ES-I3 (cell line): Measurements from ENCODE around the gene CLIP2.

Experiments
- H3K36me3 ChIP-seq: 2 replicates; pipeline ENCODE4 v1.6.1; 2013; ENCODE audit warnings: mild to moderate bottlenecking, low read length, control low read depth, moderate library complexity; ENCODE audit not compliant: insufficient read depth
- H3K4me1 ChIP-seq: 2 replicates; pipeline ENCODE4 v1.6.1; 2013; ENCODE audit warnings: mild to moderate bottlenecking, control low read depth, low read length; ENCODE audit not compliant: insufficient read depth
- H3K9ac ChIP-seq: 2 replicates; pipeline ENCODE4 v1.6.1; 2013; ENCODE audit warnings: low read depth, mild to moderate bottlenecking, low read length, moderate library complexity
- H3K9me3 ChIP-seq: 2 replicates; pipeline ENCODE4 v1.6.1; 2013; ENCODE audit warnings: mild to moderate bottlenecking, low read length, moderate library complexity; ENCODE audit not compliant: control insufficient read depth, insufficient read depth

The CLIP2 gene

DNA sequence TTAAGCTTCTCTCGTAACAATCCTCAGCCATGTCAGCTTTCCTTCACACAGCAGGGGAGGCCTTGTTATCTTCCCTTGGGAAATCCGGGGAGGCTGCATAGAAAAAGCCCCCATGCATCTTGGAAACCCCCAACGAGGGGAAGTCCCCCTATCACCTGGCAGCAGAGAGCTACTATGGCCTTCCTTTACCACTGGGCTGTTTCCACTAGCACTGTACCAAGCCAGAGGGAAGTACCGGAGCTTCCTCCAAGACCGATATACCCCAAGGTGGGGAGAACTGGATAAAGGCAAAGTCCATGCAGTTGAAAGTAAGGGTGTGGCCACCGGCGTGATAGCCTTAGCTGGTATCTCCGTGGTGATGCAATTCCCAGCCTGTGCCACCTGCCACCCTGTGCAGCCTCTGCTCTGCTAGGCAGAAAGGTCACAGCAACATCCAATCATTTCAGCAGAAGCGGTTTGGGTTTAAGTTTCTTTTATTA lies 4.4 kb upstream of the CLIP2 start:
- Histone ChIP-seq H3K36me3 (no peaks in the 10 kb centered on the region), H3K9me3 (no peaks in the 10 kb centered on the region), H3K9ac (no peak overlapping the region), H3K4me1 (peaks cover 30% of the 10 kb centered on the region)

DNA sequence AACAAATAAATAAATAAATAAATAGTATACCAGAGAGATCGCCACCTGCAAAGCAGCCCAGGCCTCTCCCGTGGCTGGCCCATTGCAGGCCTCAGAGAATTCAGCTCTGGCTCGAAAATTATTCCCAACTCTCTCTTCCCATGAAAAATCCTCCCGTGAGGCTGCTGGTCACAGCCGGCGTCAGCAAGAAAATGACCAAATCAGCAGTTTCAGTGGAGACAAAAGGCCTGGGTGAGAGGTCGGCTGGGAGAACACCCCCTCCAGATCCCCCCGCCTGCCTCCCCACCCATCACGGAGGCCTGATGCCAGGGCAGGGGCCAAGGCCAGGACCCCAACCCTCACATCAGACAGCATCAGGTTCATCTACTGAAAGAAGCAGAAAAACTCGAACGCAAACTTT lies 3.1 kb upstream of the CLIP2 start:
- Histone ChIP-seq H3K9me3 (no peaks in the 10 kb centered on the region), H3K4me1 (peaks cover 23% of the 10 kb centered on the region), H3K36me3 (no peaks in the 10 kb centered on the region)

GRCh38 chr7:74287303-74288033 lies 1.7 kb upstream of the CLIP2 start:
- Histone ChIP-seq H3K36me3 (no peaks in the 10 kb centered on the region), H3K9ac (no peak overlapping the region), H3K4me1 (peaks cover 20% of the 10 kb centered on the region), H3K9me3 (no peaks in the 10 kb centered on the region)

More for the DNA sequence above, 3.1 kb upstream of the CLIP2 start:
- H3K9ac ChIP-seq: no peak overlapping the region

GRCh38 chr7:74288034-74288881 lies 949 bp upstream of the CLIP2 start:
- H3K4me1 ChIP-seq: peaks cover 20% of the 10 kb centered on the region
- H3K36me3 ChIP-seq: no peaks in the 10 kb centered on the region
- H3K9me3 ChIP-seq: no peaks in the 10 kb centered on the region
- peak overlapping the region; percentile 76; the same call in 1 of the 2 replicates for H3K9ac ChIP-seq

DNA sequence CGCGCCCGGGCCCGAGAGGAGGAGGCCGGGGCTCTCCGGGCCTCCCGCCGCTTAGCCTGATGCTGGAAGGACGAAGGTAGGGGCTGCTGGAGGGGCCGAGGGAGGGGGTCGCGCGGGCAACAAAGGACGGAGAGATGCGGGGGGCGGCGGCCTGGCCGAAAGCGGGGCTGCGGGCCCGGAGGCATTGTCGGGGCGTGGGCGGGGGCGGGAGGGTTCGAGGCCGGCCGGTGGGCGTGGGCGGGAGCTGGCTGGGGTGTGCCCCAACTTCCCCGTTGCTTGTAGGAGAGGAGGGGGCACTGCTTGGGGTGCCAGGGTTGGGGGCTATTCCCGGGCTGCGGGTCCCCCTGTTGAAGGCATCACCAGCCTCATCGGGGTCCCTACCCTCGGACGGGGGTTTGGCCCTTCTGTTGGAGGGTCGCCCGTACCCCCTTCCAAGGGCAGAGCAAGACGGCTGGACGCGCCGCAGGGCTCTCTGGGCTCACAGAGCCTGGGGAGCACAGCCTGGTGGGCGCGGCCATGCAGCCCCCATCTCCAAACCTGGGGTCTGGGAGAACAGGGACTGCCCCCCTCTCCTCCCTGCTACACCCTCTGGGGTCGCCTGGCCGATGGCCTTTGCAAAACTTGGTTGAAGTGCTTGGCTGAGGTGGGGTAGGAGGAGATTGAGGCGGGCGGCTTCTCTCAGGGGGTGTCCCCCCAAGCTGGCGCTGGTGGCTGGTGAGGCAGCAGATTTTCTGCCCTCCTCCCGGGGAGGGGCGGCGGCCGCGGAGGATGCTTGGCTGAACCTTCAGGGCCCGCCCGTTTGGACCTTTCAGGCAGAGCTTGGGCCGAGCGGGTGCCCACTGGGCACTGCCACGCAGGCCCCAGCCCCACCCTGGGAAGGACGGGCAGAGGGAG lies 699 bp downstream of the CLIP2 start:
- H3K9me3 ChIP-seq: no peaks in the 10 kb centered on the region
- H3K9ac ChIP-seq: peak overlapping the region; percentile 82
- no peaks in the 10 kb centered on the region for H3K36me3 ChIP-seq
- H3K4me1 ChIP-seq: peaks cover 28% of the 10 kb centered on the region

- Histone ChIP-seq H3K9me3 (no peaks in the 10 kb centered on the region), H3K4me1 (peaks cover 26% of the 10 kb centered on the region), H3K9ac (peak overlapping the region; percentile 82), H3K36me3 (no peaks in the 10 kb centered on the region)
Observed at GRCh38 chr7:74290553-74290950, 1.3 kb downstream of the CLIP2 start.

DNA sequence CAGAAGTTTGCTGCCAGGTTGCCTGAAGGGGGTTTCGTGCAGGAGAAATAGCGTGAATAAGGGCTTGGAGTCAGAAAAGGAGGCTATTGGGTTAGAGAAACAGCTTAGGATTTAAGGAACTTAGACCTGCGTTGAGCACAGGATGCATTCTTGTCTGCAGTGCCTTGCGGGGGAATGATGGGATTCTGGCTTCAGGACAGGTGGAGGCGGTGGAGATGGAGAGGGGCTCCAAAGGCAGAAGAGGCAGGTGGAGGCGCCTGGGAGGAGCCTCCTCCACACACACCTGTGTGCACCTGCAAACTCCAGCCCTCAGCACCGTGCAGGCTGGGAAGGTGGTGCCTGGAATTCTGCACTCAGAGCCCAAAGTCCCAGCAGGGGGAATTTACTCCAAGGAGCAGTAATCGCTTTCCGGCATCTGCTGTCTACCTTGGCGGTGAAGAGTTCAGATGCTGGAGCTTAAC lies 1.8 kb downstream of the CLIP2 start:
- Histone ChIP-seq H3K4me1 (peaks cover 26% of the 10 kb centered on the region), H3K36me3 (no peaks in the 10 kb centered on the region), H3K9me3 (no peaks in the 10 kb centered on the region), H3K9ac (peak overlapping the region; percentile 82; the same call in 1 of the 2 replicates)

DNA sequence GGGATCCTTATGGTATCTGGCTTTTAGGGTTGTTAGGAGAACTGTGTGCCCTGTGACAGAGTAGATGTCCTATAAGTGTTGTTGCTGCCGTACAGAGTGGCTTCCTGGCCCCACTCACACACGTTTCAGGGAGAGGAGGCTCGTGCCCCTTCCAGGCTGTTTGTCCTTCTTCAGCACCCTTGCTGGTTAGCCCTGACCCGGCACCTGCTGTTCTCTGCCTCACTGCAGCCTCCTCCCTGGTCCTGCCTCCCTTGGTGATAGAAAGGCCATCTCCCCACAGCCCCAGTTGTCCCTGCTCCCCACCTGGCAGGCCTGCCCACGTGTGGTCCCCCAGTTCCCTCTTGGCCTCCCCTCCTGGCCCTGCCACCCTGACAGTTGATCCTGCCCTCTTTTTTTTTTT lies 2.3 kb downstream of the CLIP2 start:
- Histone ChIP-seq H3K9me3 (no peaks in the 10 kb centered on the region), H3K36me3 (no peaks in the 10 kb centered on the region), H3K4me1 (peaks cover 26% of the 10 kb centered on the region), H3K9ac (no peak overlapping the region)

- no peaks in the 10 kb centered on the region for H3K9me3 ChIP-seq
Observed at GRCh38 chr7:74292757-74293576, 3.8 kb downstream of the CLIP2 start.

GRCh38 chr7:74293577-74293908 lies 4.3 kb downstream of the CLIP2 start:
- Histone ChIP-seq H3K36me3 (no peaks in the 10 kb centered on the region), H3K9ac (no peak overlapping the region), H3K9me3 (no peaks in the 10 kb centered on the region), H3K4me1 (peaks cover 20% of the 10 kb centered on the region)

More at GRCh38 chr7:74292757-74293576, 3.8 kb downstream of the CLIP2 start:
- no peaks in the 10 kb centered on the region for H3K36me3 ChIP-seq
- H3K9ac ChIP-seq: no peak overlapping the region
- H3K4me1 ChIP-seq: peaks cover 24% of the 10 kb centered on the region

DNA sequence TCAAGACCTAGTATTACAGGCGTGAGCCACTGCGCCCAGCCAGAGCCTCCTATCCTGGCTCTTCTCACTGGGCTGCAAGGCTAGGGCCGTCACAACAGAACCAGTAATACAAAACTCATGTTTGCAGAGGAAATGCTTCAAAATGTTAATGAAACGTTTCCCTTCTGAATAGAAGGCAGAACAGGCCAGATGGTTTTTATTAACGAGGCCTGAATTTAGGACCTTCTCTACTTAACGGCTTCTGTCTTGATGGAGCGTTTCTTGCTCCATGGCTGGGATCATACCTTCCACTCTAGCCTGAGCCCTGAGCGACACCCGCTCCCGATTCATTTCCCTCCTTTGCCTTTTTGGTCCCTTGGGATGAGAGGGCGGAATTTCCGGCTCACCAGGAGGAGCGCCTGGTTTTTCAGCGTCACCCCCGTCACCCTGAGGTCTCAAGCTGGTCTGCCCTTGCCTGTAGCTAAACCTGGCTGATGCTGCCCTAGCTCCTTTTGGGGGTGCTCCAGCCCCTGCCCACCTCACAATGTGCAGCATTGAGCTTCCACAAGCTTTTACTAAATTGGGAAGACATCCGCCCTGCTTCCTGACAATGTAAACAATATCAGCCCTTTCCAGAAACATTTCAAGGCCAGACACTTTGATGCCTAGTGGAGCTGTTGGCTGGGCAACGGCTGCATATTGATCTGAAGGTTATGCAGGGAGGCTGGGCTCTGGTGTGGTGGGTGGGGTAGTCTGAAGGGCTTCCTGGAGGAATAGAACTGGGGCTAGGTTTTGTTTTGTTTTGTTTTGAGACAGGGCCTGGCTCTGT lies 5.2 kb downstream of the CLIP2 start:
- Histone ChIP-seq H3K36me3 (no peaks in the 10 kb centered on the region), H3K4me1 (peaks cover 20% of the 10 kb centered on the region), H3K9me3 (no peaks in the 10 kb centered on the region), H3K9ac (no peak overlapping the region)

DNA sequence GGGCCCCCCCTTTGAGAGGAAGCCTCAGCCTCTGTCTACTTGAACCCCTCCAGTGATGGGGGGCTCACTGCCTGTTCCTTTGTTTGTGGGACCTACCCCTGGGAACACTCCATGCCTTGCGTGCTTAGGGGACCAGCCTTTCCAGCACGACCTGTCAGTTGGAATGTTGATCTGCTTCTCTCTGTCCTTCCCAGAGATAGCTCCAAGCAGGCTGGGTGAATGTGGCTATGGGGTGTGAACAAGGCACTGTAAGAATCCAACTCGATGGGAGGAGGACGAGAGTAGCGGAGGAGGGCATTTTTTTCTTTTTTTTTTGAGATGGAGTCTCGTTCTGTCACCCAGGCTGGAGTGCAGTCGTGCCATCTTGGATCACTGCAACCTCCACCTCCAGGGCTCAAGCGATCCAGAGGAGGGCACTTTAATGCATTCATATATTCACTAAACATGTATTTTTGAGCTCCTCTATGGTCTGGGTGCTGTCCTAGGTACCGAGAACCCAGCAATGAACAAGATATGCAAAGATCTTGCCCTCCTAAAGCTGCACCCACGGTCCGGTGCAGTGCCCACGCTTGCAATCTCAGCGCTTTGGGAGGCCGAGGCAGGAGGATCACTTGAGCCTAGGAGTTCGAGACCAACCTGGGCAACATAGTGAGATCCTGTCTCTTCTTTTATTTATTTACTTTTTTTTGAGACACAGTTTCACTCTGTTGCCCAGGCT lies 8.5 kb downstream of the CLIP2 start:
- Histone ChIP-seq H3K9me3 (no peaks in the 10 kb centered on the region), H3K9ac (no peak overlapping the region), H3K36me3 (no peaks in the 10 kb centered on the region), H3K4me1 (peaks cover 17% of the 10 kb centered on the region)
